HG03460 (cell line): Measurements from ENCODE around the gene MSRB1.
A peak's percentile ranks its signal among the peaks of the same experiment; 100 is the strongest.
"Not testable (repeated sequence)": the region's sequence is repeated elsewhere in the genome, so short reads cannot be mapped to it uniquely, and the experiment has no call there.

Experiments
- ATAC-seq: cut with Tn5 transposase; IDR thresholded peaks from one replicate; pipeline ENCODE4 v1.9.1; 2021; ENCODE audit not compliant: unreplicated experiment

The MSRB1 gene

DNA sequence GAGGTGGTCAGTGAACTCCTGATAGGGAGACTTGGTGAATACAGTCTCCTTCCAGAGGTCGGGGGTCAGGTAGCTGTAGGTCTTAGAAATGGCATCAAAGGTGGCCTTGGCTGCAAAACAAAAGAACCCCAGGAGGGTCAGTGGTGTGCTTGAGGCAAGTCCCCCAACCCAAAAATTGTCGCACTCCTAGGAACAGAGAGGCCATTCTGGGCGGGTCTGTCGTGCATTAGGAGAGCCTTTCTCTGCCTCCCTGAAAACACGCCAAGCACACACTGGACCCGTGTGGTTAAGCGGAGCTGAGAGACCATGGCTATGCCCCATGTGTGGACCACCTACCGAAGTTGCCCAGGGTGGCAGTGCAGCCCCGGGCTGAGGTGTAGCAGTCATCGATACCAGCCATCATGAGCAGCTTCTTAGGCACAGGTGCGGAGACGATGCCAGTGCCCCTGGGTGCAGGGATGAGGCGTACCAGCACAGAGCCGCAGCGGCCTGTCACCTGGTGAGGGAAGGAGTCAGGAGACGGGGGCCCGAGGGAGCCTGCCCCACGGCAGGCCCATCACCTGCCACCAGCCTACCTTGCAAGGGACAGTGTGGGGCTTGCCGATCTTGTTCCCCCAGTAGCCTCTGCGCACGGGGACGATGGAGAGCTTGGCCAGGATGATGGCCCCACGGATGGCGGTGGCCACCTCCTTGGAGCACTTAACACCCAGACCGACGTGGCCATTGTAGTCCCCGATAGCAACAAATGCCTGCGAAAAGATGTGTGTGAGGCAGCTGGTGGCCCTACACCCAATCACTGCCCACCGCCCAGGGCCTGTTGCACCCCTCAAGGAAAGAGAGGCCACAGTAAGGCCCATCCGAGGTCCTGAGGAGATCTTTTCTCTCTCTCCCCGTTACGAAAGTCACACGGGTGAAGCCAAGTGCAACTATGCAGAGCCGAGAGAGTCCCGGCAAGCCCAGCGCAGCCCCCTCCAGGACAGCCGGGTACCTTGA is 19.5 kb upstream of the MSRB1 start:
- ATAC-seq, result not testable (repeated sequence)

DNA sequence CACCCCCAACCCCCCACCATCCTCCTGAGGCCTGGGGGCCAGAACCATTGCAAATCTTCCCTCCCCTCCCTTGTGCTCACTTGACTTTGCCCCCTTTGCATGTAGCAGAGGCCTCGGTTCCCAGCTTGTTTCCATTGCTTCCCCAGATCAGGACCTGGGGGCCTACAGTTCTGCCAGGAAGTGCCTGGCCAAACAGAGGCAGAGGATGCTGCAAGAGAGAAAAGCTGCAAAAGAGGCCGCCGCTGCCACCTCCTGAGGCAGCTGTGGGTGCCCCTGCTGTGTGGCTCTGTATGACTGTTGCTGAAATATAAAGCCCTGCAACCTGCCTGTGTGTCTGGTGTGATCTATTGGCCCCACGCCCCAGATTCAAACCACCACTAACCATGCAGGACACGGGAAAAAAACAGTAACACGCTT is 18.7 kb upstream of the MSRB1 start:
- ATAC-seq, result no peak

DNA sequence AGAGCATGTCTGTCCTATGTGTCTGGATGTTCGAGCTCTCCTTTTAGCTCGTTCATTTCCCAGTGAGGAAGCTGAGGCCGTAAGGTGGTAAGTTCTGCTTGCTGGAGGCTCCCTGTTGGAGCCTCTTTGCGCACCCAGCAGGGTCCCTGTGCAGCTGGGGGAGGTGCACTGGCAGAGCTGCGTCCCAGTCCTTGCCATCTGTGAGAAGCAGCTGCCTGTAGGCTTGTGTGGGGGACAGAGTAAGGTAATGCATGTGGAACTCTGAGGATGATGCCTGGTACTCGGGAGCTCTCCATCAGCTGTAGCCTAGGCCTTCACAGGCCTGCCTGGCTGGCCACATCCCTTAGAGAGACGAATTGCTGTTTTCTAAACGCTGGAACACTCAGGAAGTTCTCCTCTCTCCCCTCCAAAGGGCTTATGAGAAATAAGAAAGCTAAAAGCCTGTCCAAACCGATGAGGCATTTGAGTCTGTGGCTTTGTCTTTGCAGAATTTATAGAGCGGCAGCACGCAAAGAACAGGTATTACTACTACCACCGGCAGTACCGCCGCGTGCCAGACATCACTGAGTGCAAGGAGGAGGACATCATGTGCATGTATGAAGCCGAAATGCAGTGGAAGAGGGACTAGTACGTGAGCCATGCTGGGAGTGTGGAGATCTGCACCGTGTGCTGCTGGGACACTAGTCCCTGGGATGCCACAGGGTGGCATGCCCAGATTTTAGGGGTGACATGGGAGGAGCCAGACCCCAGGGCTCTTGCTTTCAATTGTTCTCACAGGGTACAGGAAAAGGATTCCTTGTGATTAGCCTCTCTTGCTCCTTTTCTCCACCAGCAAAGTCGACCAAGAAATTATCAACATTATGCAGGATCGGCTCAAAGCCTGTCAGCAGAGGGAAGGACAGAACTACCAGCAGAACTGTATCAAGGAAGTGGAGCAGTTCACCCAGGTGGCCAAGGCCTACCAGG is 17.9 kb upstream of the MSRB1 start:
- no peak for ATAC-seq

DNA sequence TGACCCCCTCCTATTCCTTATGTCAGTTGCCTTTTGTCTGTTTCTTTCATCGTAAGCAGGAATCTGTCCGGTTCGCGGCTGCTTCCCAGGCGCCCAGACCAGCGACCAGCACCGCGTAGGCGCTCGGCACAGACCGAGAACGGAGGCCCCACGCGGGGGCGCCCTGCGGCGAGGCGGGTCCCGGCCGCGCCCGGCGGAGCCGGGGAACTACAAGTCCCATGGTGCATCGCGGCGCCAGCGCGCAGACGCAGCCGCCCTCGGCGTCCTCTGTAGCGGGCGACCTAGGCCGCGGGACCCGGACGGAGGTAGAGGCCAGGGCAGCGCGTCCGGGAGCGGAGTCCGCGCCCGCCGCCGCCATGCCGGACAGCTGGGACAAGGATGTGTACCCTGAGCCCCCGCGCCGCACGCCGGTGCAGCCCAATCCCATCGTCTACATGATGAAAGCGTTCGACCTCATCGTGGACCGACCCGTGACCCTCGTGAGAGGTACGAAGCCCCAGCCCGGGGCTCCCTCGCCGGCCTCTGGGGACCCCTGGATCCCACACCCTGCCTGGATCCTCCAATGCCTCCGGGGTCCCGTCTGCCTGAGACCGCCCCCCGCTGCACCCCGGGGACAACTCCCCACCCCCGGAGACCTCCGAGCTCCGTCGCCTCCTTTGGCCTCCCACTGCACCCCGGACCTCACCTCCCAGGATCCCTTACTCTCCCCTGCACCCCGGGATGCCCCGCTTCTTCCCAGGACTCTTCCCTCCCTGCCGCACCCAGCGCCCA is 16.5 kb upstream of the MSRB1 start, which contains the start of gene NDUFB10:
Gene NDUFB10, plus strand, starts transcription at position 270 of the 771 bp plus-strand sequence. Its CDS starts 87 bp downstream, at position 357.
- peak; percentile 60 for ATAC-seq

DNA sequence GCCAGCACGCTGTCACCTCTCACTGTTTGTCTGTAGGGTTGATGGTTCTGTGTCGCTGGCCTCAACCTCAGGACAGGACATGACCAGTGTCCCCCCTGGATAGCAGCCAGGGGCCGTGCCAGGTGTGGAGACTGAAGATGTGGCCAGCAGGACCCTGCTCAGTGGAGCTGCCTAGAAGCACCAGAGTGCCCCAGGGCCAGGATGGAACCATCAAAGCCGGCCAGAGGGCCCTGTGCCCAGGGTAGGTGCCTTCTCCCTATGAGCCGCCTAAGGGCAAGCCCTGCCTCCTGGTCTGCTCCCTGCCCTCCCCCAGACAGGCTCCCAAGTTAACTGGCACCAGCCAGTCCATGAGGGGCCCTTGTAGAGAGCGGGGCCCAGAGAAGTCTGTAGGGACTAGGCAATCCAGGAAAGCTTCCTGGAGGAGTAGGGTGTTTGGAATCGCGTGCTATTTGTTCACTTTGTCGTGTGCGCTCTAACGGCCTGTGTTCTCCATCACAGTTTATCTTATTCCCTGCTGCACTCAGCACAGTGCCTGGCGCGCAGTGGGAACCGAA is 15.8 kb upstream of the MSRB1 start:
- ATAC-seq, result no peak

DNA sequence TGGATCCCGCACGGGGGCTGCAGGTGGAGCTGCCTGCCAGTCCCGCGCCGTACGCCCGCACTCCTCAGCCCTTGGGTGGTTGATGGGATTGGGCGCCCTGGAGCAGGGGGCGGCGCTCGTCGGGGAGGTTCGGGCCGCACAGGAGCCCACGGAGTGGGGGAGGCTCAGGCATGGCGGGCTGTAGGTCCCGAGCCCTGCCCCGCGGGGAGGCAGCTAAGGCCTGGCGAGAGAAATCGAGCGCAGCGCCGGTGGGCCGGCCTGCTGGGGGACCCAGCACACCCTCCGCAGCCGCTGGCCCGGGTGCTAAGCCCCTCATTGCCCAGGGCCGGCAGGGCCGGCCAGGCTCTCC is 15.1 kb upstream of the MSRB1 start:
- not testable (repeated sequence) for ATAC-seq

DNA sequence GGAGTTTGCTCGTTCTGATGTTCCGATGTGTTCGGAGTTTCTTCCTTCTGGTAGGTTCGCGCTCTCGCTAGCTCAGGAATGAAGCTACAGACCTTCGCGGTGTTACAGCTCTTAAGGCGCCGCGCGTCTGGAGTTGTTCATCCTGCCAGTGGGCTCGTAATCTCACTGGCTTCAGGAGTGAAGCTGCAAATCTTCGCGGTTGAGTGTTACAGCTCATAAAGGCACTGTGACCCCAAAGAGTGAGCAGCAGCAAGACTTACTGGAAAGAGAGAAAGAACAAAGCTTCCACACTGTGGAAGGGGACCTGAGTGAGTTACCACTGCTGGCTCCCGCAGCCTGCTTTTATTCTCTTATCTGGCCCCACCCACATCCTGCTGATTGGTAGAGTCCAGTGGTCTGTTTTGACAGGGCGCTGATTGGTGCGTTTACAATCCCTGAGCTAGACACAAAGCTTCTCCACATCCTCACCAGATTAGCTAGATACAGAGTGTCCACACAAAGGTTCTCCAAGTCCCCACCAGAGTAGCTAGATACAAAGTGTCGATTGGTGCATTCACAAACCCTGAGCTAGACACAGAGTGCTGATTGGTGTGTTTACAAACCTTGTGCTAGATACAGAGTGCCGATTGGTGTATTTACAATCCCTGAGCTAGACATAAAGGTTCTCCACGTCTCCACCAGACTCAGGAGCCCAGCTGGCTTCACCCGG is 14.6 kb upstream of the MSRB1 start:
- not testable (repeated sequence) for ATAC-seq

DNA sequence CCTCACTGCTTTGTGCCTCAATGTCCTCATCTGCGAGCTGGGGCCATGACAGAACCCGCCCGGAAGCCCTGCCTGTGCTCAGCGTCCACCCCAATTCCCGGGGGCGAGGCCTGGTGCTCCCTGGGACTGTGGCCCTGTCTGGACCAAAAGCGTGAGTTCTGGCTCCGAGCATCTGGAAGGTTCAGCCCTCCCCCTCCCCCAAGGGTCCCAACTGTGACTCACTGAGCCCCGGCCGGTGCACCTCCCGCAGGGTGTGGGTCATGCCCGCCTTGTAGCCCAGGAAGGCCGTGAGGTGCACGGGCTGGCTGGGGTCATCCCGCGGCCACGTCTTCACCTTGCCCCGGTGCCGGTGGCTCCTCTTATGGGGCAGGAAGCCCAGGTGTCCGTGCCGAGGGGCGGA is 10.7 kb upstream of the MSRB1 start:
- ATAC-seq, result no peak

DNA sequence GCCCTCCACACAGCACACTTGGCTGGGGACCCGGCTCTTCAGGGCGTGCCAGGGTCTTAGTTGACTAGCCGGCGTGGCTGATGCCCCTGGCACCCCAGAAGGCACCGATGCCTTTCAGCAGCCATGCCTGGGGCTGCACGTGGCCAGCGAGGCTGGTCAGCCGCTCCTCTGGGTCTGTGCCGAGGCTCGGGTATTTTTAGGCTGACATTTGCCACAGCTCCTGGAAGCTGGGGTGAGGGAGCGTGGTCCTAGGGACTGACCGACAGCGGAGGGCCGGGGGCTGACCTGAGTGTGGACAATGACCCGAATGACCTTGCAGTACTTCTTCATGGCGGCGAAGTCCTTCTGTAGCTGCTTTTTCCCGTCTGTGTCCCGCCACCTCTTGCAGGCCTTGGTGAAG is 7.6 kb upstream of the MSRB1 start:
- no peak for ATAC-seq

DNA sequence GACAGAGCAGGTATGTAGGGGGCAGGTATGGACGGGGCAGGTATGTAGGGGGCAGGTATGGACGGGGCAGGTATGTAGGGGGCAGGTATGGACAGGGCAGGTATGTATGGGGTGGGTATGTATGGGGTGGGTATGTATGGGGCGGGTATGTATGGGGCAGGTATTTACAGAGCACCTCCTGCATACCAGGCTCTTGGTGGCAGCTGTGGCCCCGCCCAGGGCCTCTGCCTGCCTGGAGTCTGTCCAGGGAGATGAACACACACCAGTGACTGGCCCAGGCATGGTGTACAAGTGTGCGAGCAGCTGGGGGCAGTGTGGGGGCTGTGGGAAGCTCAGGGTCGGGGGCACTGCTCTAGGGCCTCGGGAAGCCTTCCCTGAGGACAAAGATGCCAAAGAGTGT is 7.0 kb upstream of the MSRB1 start:
- ATAC-seq, result no peak

DNA sequence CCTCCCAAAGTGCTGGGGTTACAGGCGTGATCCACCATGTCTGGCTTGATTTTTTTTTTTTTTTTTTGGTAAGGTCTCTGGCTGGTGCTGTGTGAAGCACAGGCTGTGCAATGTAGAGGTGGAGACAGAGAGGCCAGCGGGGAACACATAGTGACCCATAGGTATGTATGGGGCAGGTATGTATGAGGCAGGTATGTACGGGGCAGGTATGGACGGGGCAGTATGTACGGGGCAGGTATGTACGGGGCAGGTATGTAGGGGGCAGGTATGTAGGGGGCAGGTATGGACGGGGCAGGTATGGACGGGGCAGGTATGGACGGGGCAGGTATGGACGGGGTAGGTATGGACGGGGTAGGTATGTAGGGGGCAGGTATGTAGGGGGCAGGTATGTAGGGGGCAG is 6.5 kb upstream of the MSRB1 start:
- ATAC-seq, result no peak

DNA sequence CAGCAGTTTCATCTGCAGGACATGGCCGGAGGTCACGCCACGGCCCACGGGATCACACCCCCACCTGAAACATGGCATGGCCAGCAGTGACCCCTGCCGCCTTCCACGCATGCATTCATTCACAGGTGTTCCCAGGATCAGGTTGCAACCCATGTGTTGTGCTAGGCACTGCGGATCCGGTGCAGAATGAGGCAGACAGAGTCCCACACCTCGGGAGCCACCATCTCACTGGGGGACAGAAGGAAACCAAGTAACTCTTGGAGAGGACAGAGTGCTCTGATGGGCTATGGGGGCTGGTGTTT is 4.3 kb upstream of the MSRB1 start:
- ATAC-seq, result no peak

DNA sequence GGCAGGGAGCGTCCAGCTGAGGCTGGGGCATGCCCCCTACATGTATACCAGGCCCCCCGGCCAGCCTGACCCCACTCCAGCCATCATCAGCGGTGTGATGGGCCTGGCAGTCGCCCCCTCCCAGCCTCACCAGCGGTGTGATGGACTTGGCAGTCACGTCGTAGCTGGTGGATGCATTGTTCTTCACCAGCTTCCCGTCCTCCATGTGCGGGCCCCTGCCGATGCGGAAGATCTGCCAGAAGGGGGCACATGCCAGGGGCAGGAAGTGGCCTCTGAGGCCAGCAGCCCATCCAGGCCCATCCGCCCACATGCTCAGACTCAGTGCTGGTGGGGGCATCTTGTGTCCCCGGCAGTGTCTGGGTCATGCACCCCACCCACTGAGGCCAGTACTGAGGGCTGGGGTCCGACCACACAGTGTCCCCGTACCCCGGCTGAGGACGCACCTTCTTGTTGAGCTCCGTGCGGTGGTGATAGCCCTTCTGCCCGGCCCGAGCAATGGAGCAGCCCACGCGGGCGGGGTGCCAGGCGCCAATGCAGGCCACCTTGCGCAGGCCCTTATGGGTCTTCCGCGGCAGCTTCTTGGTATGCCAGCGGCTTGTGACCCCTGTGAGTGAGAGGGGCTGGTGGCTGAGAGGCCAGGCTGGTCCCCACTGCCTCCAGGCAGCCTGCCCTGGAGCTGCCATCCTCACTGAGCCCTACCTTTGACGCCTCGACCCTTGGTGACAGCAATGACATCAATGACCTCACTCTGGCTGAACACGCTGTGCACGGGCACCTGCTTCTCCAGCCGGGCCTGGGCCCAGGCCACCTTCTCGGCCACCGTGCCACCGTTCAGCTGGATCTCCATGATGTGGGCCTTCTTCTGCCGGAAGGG is 3.7 kb upstream of the MSRB1 start:
- no peak for ATAC-seq

DNA sequence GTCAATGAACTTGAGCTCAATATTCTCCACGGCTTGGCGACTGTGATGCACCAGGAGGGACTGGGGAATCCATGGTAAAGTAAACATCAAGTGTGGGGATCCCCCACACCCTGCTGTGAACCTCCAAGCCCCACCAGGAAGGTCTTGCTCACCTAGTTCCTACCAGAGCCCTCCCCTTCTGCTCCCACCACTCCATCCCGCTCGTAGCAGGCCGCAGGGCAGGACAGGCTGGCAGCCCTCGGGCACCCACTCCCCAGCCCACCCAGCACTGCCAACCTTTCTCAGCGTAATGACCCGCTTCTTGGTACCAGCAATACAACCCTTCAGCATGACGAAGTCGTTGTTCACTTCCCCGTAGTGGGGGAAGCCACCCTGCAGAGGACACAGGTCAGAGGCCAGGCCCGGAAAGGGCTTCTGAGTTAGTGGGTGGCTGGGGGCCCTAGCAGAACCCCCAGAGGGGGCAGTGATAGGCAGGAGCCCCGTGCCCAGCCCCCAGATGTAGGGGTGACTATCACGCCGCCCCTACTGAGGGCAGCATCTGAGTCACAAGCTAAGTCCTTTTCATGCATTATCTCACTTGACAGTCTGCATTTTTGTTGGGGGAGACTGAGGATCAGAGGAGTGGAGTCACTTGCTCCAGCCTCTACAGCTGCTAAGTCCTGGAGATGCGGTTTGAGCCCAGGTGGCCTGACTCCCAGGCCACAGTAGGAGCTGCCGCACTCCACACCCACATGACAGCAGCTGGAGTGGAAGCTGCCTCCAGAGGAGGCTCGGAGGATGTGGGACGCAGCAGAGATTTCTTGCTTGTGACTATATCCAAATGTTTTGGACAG is 2.8 kb upstream of the MSRB1 start:
- ATAC-seq, result no peak

DNA sequence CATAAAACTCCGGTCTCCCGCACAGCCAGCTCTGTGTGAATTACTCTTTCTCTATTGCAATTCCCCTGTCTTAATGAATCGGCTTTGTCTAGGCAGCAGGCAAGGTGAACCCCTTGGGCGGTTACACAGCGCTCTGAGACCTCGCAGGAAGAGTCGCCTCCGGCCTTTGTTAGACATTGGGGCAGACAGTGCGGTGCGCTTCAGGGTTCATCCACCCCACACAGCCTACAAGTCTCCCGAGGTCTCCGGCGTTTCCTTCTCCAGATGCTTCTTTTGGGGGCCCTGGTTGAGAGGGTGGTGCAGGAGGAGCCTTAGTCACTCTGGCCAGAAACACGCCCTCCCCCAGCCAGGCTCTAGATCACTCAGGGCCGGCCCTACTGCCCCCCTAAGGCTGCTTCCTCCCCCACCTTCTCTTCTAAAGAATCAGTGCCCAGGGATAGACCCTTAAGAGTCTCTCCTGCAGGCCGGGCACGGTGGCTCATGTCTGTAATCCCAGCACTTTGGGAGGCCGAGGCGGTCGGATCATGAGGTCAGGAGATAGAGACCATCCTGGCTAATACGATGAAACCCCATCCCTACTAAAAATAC is 1.7 kb upstream of the MSRB1 start:
- ATAC-seq, result no peak

DNA sequence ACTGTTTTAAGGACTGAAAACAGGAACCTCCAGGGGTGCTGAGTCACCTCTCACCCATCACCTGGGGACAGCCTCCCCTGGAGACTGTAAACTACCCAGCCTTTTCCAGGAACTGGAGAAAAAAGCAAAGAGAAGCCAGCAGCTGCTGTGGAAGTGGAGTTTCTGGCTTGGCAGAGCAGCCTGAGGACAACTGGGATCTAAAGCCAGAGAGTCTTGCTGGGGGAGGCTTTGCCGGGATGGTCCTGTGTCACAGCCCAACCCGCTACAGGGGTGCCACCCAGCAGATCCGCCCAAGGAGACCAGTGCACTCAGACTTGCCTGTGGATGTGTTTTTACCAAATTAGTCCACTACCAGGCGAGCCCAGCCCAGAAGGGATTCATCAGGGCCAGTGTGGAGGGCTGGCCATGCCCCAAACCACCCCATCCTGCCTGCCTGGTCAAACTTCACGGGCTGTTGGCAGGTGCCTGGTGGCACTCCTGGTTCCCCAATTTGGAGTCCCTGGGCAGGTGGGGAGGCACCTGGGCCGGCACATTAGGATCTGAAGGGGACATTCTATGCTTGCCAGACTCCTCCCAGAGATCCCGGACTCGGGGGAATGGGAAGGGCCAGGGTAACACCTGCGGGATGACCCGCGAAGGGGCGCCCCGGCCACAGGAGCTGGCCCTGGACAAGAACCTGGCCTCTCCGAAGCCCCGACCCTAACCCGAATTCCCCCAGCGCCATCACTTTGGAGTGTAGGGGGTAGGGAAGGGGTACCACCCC is 771 bp downstream of the MSRB1 start:
- ATAC-seq, result no peak
